KOPT-K1 (cell line): ENCODE measurements around the gene GJA9.
"Not testable (repeated sequence)": the region's sequence is repeated elsewhere in the genome, so short reads cannot be mapped to it uniquely, and the experiment has no call there.

ENCODE experiments used
- H3K27ac ChIP-seq: fragments of 200-600 bp; sonication (generic); 2 replicates; pipeline ENCODE4 v1.5.1; 2016; ENCODE audit warnings: antibody characterized with exemption, mild to moderate bottlenecking, low read depth, low read length; ENCODE audit not compliant: poor library complexity, severe bottlenecking
- H3K36me3 ChIP-seq: fragments of 200-600 bp; sonication (generic); 2 replicates; pipeline ENCODE4 v1.5.1; 2017; ENCODE audit warnings: antibody characterized with exemption, mild to moderate bottlenecking, low read length, moderate library complexity; ENCODE audit not compliant: insufficient read depth
- H3K9me3 ChIP-seq: fragments of 200-600 bp; sonication (generic); 2 replicates; pipeline ENCODE4 v1.5.1; 2017; ENCODE audit warnings: antibody characterized with exemption, low read length, mild to moderate bottlenecking; ENCODE audit not compliant: insufficient read depth, poor library complexity, severe bottlenecking

The GJA9 gene

GRCh38 chr1:38881487-38881886 lies at the start of gene GJA9:
Gene GJA9 (minus strand): TSS chr1:38881587. CDS start chr1:38876098, 5,489 bp downstream.
- H3K36me3 ChIP-seq = no peaks in the 10 kb centered on the region
- H3K9me3 ChIP-seq = no peaks in the 10 kb centered on the region
- no peak within 1 kb of the TSS for H3K27ac ChIP-seq

GRCh38 chr1:38929476-38929875 lies 48.1 kb upstream of the GJA9 start:
- Histone ChIP-seq H3K9me3 (no peaks in the 10 kb centered on the region), H3K27ac (no peak overlapping the region), H3K36me3 (no peaks in the 10 kb centered on the region)

- no peaks in the 10 kb centered on the region for H3K36me3 ChIP-seq
- H3K9me3 ChIP-seq = no peaks in the 10 kb centered on the region
- H3K27ac ChIP-seq = no peak overlapping the region
Observed at GRCh38 chr1:38929054-38929453, 47.7 kb upstream of the GJA9 start.

- Histone ChIP-seq H3K9me3 (no peaks in the 10 kb centered on the region), H3K36me3 (no peaks in the 10 kb centered on the region), H3K27ac (no peak overlapping the region)
Observed at GRCh38 chr1:38926091-38926490, 44.7 kb upstream of the GJA9 start.

GRCh38 chr1:38925391-38925790 lies 44.0 kb upstream of the GJA9 start:
- Histone ChIP-seq H3K36me3 (no peaks in the 10 kb centered on the region), H3K27ac (no peak overlapping the region), H3K9me3 (no peaks in the 10 kb centered on the region)

- Histone ChIP-seq H3K27ac (no peak overlapping the region), H3K36me3 (no peaks in the 10 kb centered on the region), H3K9me3 (no peaks in the 10 kb centered on the region)
Observed at GRCh38 chr1:38923607-38924006, 42.2 kb upstream of the GJA9 start.

GRCh38 chr1:38919130-38919529 lies 37.7 kb upstream of the GJA9 start:
- H3K9me3 ChIP-seq = no peaks in the 10 kb centered on the region
- no peak overlapping the region for H3K27ac ChIP-seq
- H3K36me3 ChIP-seq = no peaks in the 10 kb centered on the region

GRCh38 chr1:38918568-38918967 lies 37.2 kb upstream of the GJA9 start:
- no peak overlapping the region for H3K27ac ChIP-seq
- H3K36me3 ChIP-seq = no peaks in the 10 kb centered on the region
- H3K9me3 ChIP-seq = no peaks in the 10 kb centered on the region

- Histone ChIP-seq H3K36me3 (no peaks in the 10 kb centered on the region), H3K27ac (no peak overlapping the region), H3K9me3 (no peaks in the 10 kb centered on the region)
Observed at GRCh38 chr1:38917772-38918171, 36.4 kb upstream of the GJA9 start.

GRCh38 chr1:38917337-38917736 lies 36.0 kb upstream of the GJA9 start:
- H3K9me3 ChIP-seq = no peaks in the 10 kb centered on the region
- H3K27ac ChIP-seq = no peak overlapping the region
- H3K36me3 ChIP-seq = no peaks in the 10 kb centered on the region

- Histone ChIP-seq H3K27ac (no peak overlapping the region), H3K9me3 (no peaks in the 10 kb centered on the region), H3K36me3 (no peaks in the 10 kb centered on the region)
Observed at GRCh38 chr1:38915352-38915948, 34.1 kb upstream of the GJA9 start.

GRCh38 chr1:38914908-38915307 lies 33.5 kb upstream of the GJA9 start:
- H3K36me3 ChIP-seq, H3K27ac ChIP-seq, H3K9me3 ChIP-seq: not testable (repeated sequence)

GRCh38 chr1:38908821-38909220 lies 27.4 kb upstream of the GJA9 start:
- no peaks in the 10 kb centered on the region for H3K36me3 ChIP-seq
- H3K9me3 ChIP-seq = peaks cover 18% of the 10 kb centered on the region
- no peak overlapping the region for H3K27ac ChIP-seq

- no peak overlapping the region for H3K27ac ChIP-seq
- peaks cover 18% of the 10 kb centered on the region for H3K9me3 ChIP-seq
- no peaks in the 10 kb centered on the region for H3K36me3 ChIP-seq
Observed at GRCh38 chr1:38905985-38906384, 24.6 kb upstream of the GJA9 start.

GRCh38 chr1:38899560-38899959 lies 18.2 kb upstream of the GJA9 start:
- H3K9me3 ChIP-seq = no peaks in the 10 kb centered on the region
- H3K27ac ChIP-seq = no peak overlapping the region
- no peaks in the 10 kb centered on the region for H3K36me3 ChIP-seq

- H3K9me3 ChIP-seq = no peaks in the 10 kb centered on the region
- H3K36me3 ChIP-seq = no peaks in the 10 kb centered on the region
- no peak overlapping the region for H3K27ac ChIP-seq
Observed at GRCh38 chr1:38898653-38899230, 17.4 kb upstream of the GJA9 start.
